GM12878 (cell line): Measurements from ENCODE around the gene SERPINA6. TPM values are rescaled to one million over a fixed set of nuclear protein-coding genes. Genes with fewer than 3 reads are reported as not detected.

ENCODE experiments used
- ATAC-seq: fragments of 200-7000 bp; cut with Tn5 transposase; 3 replicates; pipeline ENCODE4 v1.9.1; 2020; ENCODE audit warnings: mild to moderate bottlenecking, moderate library complexity
- Bru-seq: library from RNA; stranded (reverse); fragments of 400-500 nt; gene quantifications from one replicate; lab custom pipeline; 2021; lab: Mats Ljungman, UMichigan
- BruChase-seq, 2 experiments: library from RNA; stranded (reverse); fragments of 400-500 nt; gene quantifications; one replicate each; lab custom pipeline; 2021; lab: Mats Ljungman, UMichigan
- BruUV-seq: library from RNA; stranded (reverse); fragments of 400-500 nt; replicated peaks from 2 replicates; lab custom pipeline; 2021; lab: Mats Ljungman, UMichigan
- CTCF ChIA-PET: fragments of 300-600 bp; sonication (Branson Sonifier 250); formaldehyde crosslinking; extraction: SDS; loops from one replicate; lab custom pipeline; 2021; ENCODE audit warnings: inconsistent platforms; lab: Yijun Ruan, JAX
- POLR2A ChIA-PET: fragments of 350-600 bp; formaldehyde crosslinking; extraction: SDS; loops from one replicate; lab custom pipeline; 2021; ENCODE audit warnings: inconsistent platforms; lab: Charles Lee
- RAD21 ChIA-PET: fragments of 300-600 bp; sonication (Branson Sonifier 250); formaldehyde crosslinking; loops from one replicate; lab custom pipeline; 2023; ENCODE audit warnings: antibody characterized with exemption; ENCODE audit not compliant: unreplicated experiment; lab: Charles Lee
- SMC1A ChIA-PET: fragments of 300-600 bp; sonication (Branson Sonifier 250); formaldehyde crosslinking; loops from one replicate; lab custom pipeline; 2023; ENCODE audit not compliant: unreplicated experiment, uncharacterized antibody; lab: Charles Lee
- DNase-seq: peaks from one replicate; pipeline ENCODE4 v3.0.0-alpha.2; 2011; ENCODE audit warnings: low read depth, low spot score
- FAIRE-seq: peaks from 3 replicates; lab custom pipeline; 2011; peaks lifted over from hg19 to GRCh38; lab: Jason Lieb, UNC
- H2AFZ ChIP-seq: 2 replicates; pipeline ENCODE4 v1.6.0; 2011; ENCODE audit warnings: low read depth, low read length, control low read depth; ENCODE audit not compliant: control insufficient read depth
- H3K27ac ChIP-seq: 2 replicates; pipeline ENCODE4 v1.5.1; 2011; ENCODE audit warnings: control low read depth; ENCODE audit not compliant: control insufficient read depth, insufficient read depth
- H3K27me3 ChIP-seq, 2 experiments: replicated peaks in 1 of 2; 2 replicates each; pipeline versions ENCODE4 v1.6.0 to v1.6.1; 2011; ENCODE audit warnings: low read length in 1 of 2; ENCODE audit not compliant: control insufficient read depth in 2 of 2, insufficient read depth in 2 of 2
- H3K36me3 ChIP-seq, 2 experiments: 2 replicates each; pipeline ENCODE4 v1.5.1; 2011; ENCODE audit warnings: low read length in 1 of 2; ENCODE audit not compliant: control insufficient read depth in 2 of 2, insufficient read depth in 2 of 2
- H3K4me1 ChIP-seq: 2 replicates; pipeline ENCODE4 v1.6.1; 2011; ENCODE audit warnings: mild to moderate bottlenecking, low read length, moderate library complexity, mixed read lengths; ENCODE audit not compliant: control insufficient read depth, insufficient read depth
- H3K4me2 ChIP-seq: 2 replicates; pipeline ENCODE4 v1.6.0; 2011; ENCODE audit warnings: control low read depth; ENCODE audit not compliant: control insufficient read depth, insufficient read depth
- H3K4me3 ChIP-seq: fragments of 200-600 bp; sonication (generic); 2 replicates; pipeline ENCODE4 v1.5.1; 2016
- H3K79me2 ChIP-seq: 2 replicates; pipeline ENCODE4 v1.6.0; 2011; ENCODE audit warnings: low read length; ENCODE audit not compliant: control insufficient read depth, insufficient read depth
- H3K9ac ChIP-seq: 2 replicates; pipeline ENCODE4 v1.8.0; 2011; ENCODE audit warnings: low read length, control low read depth, mixed read lengths; ENCODE audit not compliant: control insufficient read depth, insufficient read depth
- H3K9me3 ChIP-seq: replicated peaks from 3 replicates; pipeline ENCODE4 v1.5.1; 2011; ENCODE audit warnings: mild to moderate bottlenecking, low read length; ENCODE audit not compliant: control insufficient read depth, insufficient read depth
- H4K20me1 ChIP-seq: 2 replicates; pipeline ENCODE4 v1.6.0; 2011; ENCODE audit not compliant: control insufficient read depth, insufficient read depth
- MYB ChIP-seq: fragments of 150-350 bp; IDR thresholded peaks from 2 replicates; pipeline ENCODE4 v1.6.1; 2014; ENCODE audit warnings: mild to moderate bottlenecking, low read depth, low read length, borderline replicate concordance
- NR2C1 ChIP-seq: fragments of 450-650 bp; IDR thresholded peaks from 2 replicates; pipeline ENCODE4 v1.6.1; 2017; ENCODE audit warnings: antibody characterized with exemption, mild to moderate bottlenecking, moderate library complexity
- NR2F1 ChIP-seq: fragments of 450-650 bp; conservative IDR thresholded peaks from 2 replicates; pipeline ENCODE4 v1.6.1; 2017; ENCODE audit warnings: mild to moderate bottlenecking
- PAX5 ChIP-seq: IDR thresholded peaks from 2 replicates; pipeline ENCODE4 v1.6.1; 2011; ENCODE audit warnings: low read depth, low read length, borderline replicate concordance
- POLR2A ChIP-seq: IDR thresholded peaks from 2 replicates; pipeline ENCODE4 v1.6.1; 2011; ENCODE audit warnings: low read depth, mild to moderate bottlenecking, low read length
- POU2F2 ChIP-seq: IDR thresholded peaks from 3 replicates; pipeline ENCODE4 v1.6.1; 2011; ENCODE audit warnings: low read depth, mild to moderate bottlenecking, low read length, borderline replicate concordance
- RBBP5 ChIP-seq: fragments of 200-600 bp; sonication (generic); conservative IDR thresholded peaks from 2 replicates; pipeline ENCODE4 v1.6.1; 2016
- SIN3A ChIP-seq: IDR thresholded peaks from 2 replicates; pipeline ENCODE4 v1.6.1; 2012; ENCODE audit warnings: low read depth, low read length, improper control_type of control experiment
- SMC3 ChIP-seq: IDR thresholded peaks from 2 replicates; pipeline ENCODE4 v1.6.1; 2011; ENCODE audit warnings: low read length, improper control_type of control experiment, borderline replicate concordance
- SP1 ChIP-seq: IDR thresholded peaks from one replicate; pipeline ENCODE4 v1.6.1; 2011; ENCODE audit warnings: low read depth, low read length
- SPI1 ChIP-seq: IDR thresholded peaks from 2 replicates; pipeline ENCODE4 v1.6.1; 2011; ENCODE audit warnings: low read depth, mild to moderate bottlenecking, low read length, moderate library complexity, borderline replicate concordance; ENCODE audit not compliant: insufficient read depth
- SRF ChIP-seq, 2 experiments: IDR thresholded peaks; 2 replicates each; pipeline ENCODE4 v1.6.1; 2011; ENCODE audit warnings: low read depth in 2 of 2, low read length in 2 of 2, mild to moderate bottlenecking in 1 of 2, moderate library complexity in 1 of 2
- STAT1 ChIP-seq: fragments of 450-650 bp; conservative IDR thresholded peaks from 2 replicates; pipeline ENCODE4 v1.6.1; 2014; ENCODE audit warnings: antibody characterized with exemption, mild to moderate bottlenecking
- USF1 ChIP-seq: IDR thresholded peaks from 2 replicates; pipeline ENCODE4 v1.6.1; 2011; ENCODE audit warnings: borderline replicate concordance, low read depth, mild to moderate bottlenecking, moderate library complexity, mixed read lengths, low read length; ENCODE audit not compliant: insufficient read depth; ENCODE audit errors: extremely low read length
- ZNF24 ChIP-seq: fragments of 450-650 bp; IDR thresholded peaks from 2 replicates; pipeline ENCODE4 v1.6.1; 2017; ENCODE audit warnings: antibody characterized with exemption, mild to moderate bottlenecking
- ZNF384 ChIP-seq: IDR thresholded peaks from 2 replicates; pipeline ENCODE4 v1.6.1; 2012; ENCODE audit warnings: low read depth, mild to moderate bottlenecking, low read length, improper control_type of control experiment, borderline replicate concordance
- ZNF622 ChIP-seq: fragments of 450-650 bp; IDR thresholded peaks from 2 replicates; pipeline ENCODE4 v1.6.1; 2017; ENCODE audit warnings: mild to moderate bottlenecking, inconsistent platforms
- ZZZ3 ChIP-seq: IDR thresholded peaks from 2 replicates; pipeline ENCODE4 v1.6.1; 2011; ENCODE audit warnings: low read depth; ENCODE audit not compliant: control insufficient read depth, insufficient read length
- WGBS: methylation state at CpG from one replicate; pipeline ENCODE4 v1.1.6; 2016; ENCODE audit warnings: low lambda C conversion rate; ENCODE audit not compliant: insufficient replicate concordance, insufficient coverage; ENCODE audit errors: missing lambda C conversion rate; 5-methylcytosine and 5-hydroxymethylcytosine counted together
- in situ Hi-C: fragments of 300-500 bp; cut with MboI; formaldehyde crosslinking; loops from 9 replicates; pipeline ENCODE4 v1.14.3; 2018; ENCODE audit warnings: mixed read lengths
- intact Hi-C: fragments of 100-400 bp; cut with micrococcal nuclease; formaldehyde crosslinking; loops from one replicate; pipeline ENCODE4 v1.14.2; 2022; ENCODE audit not compliant: unreplicated experiment
- long read RNA-seq, 2 experiments: library from polyadenylated mRNA; unstranded; transcript quantifications; one replicate each; pipeline ENCODE4 v2.0.0, GENCODE V29; 2019 to 2020
- polyA minus RNA-seq, 3 experiments: library from RNA; depleted of rRNA, polyadenylated mRNA; stranded (reverse); fragments of >200 nt; gene quantifications; 2 replicates each; pipeline ENCODE4 v1.2.3, GENCODE V29; 2011
- polyA plus RNA-seq, 11 experiments: library from polyadenylated mRNA; depleted of rRNA in 4 of 11; unstranded in 6 of 11; stranded (reverse) in 5 of 11; fragments of >200 nt; fragmentation: Nextera tagmentation in 4 of 11; fragmentation: Illumina TruSeq in 1 of 11; extraction: Ambion mirVana in 4 of 11; extraction: Trizol in 1 of 11; gene quantifications; 1 replicate in 1 of 11; 2 replicates in 10 of 11; pipeline versions ENCODE4 v1.2.1 to v1.2.3, GENCODE V29; 2011 to 2016; ENCODE audit warnings: inconsistent platforms in 2 of 11, missing spikeins in 2 of 11, low read depth in 1 of 11
- total RNA-seq, 4 experiments: library from RNA; depleted of rRNA in 3 of 4; stranded (reverse); fragments of >200 nt in 3 of 4; fragmentation: Illumina TruSeq in 1 of 4; extraction: Trizol in 1 of 4; gene quantifications; 2 replicates each; pipeline versions ENCODE4 v1.2.1 to v1.2.3, GENCODE V29; 2013 to 2021

SERPINA6 gene, protein sequence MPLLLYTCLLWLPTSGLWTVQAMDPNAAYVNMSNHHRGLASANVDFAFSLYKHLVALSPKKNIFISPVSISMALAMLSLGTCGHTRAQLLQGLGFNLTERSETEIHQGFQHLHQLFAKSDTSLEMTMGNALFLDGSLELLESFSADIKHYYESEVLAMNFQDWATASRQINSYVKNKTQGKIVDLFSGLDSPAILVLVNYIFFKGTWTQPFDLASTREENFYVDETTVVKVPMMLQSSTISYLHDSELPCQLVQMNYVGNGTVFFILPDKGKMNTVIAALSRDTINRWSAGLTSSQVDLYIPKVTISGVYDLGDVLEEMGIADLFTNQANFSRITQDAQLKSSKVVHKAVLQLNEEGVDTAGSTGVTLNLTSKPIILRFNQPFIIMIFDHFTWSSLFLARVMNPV
- total RNA-seq (2013; cell fraction: nucleolus; rRNA removed) = not detected in 2 replicates
- total RNA-seq (2014; rRNA removed) (0.23 TPM in 1 of 2 replicates, not detected in the other), total RNA-seq (2014; rRNA removed; fragmentation: Illumina TruSeq; extraction: Trizol) (not detected in 2 replicates), total RNA-seq (2021) (0.24 TPM in 1 of 2 replicates, not detected in the other), polyA plus RNA-seq (2011; rRNA removed) (0.27 TPM in 1 of 2 replicates, not detected in the other), polyA plus RNA-seq (2014; fragmentation: Illumina TruSeq; extraction: Trizol) (not detected in 2 replicates), polyA plus RNA-seq (2014; fragmentation: Nextera tagmentation; extraction: Ambion mirVana) (not detected), polyA plus RNA-seq (2014; rRNA removed) (not detected in 2 replicates), polyA plus RNA-seq (2016; fragmentation: Nextera tagmentation; extraction: Ambion mirVana) (under 1 TPM in 1 of 2 experiments, not detected in 1; 0.11 TPM), polyA minus RNA-seq (2011; rRNA and poly(A)+ RNA removed) (0.31 TPM in 1 of 2 replicates, not detected in the other), Bru-seq, nascent RNA (percentile 8 among the genes with signal in this experiment), BruChase-seq, experiment 1, labeled RNA remaining after a 6-hour chase (percentile 11 among the genes with signal in this experiment), BruChase-seq, experiment 2, labeled RNA remaining after a 2-hour chase (percentile 10 among the genes with signal in this experiment)
- not detected for polyA plus RNA-seq (2011; ENCODE audit: low read depth)
- polyA plus RNA-seq (2011; cell fraction: cytosol; rRNA removed) = 0.19 and 0.22 TPM in 2 replicates
- polyA plus RNA-seq (2011; cell fraction: nucleus; rRNA removed) = 0.09 and 0.19 TPM in 2 replicates
- polyA plus RNA-seq (2012) = not detected in 2 replicates
- polyA minus RNA-seq (2011; cell fraction: cytosol; rRNA and poly(A)+ RNA removed) = not detected in 2 replicates
- 0.24 TPM in 1 of 2 replicates, not detected in the other for polyA minus RNA-seq (2011; cell fraction: nucleus; rRNA and poly(A)+ RNA removed)
- long read RNA-seq, experiment 1 = 0 reads
- long read RNA-seq, experiment 2, partial matches to known transcripts = 0 of 2 reads
- long read RNA-seq, experiment 2, other reads (novel, unspliced or antisense) = 0 of 2 reads

DNA sequence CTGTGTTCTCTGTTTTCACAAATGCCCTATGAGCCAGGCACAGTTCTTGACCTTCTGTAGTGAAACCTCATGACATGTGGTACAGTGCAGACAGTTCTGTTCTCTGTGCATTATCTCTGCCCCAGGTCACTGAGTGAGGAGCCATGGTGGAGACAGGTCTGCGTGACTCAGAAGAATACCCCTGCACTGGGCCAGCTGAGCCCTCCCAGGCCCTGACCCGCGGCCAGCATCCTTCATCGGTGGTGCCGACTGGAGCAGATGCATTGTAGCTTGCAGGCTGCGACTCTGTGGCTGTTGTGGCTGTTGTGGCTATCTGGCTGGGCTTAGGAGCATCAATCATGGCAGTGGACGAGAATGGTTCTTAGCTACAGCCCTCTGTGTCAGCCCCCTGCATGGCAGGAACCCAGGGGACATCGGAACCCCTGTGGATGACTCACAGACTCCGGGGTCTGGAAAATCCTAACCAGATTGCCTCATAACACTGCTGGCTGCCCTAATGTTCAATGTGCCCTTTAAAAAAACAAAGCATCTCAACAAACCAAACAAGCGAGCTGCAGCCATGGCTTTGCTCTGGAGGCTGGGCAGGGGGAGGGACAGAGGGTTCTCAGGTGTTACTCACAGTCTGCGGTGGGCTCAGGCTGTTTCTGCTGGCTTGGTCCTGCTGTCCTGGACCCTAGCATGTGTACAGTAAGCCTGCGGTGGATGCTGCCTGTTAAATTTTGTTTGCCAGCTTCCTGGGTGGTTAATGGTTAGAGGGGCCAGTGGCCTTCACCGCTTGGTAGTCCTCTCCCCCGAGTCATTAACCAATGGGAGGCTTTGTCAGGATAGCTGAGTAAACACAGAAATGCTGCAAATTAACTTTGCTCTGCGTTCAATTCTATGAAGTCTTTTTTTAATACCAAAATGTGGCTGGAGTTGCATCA lies at the start of gene SERPINA6:
Gene SERPINA6 (minus strand): TSS at position 689 of the 923 bp plus-strand sequence. CDS start 8,688 bp downstream, outside the sequence.
- no peak within 1 kb of the TSS for H2AFZ ChIP-seq
- in situ Hi-C loops (no loop called here), intact Hi-C loops (no loop called here)
- ATAC-seq (peak; percentile 61), FAIRE-seq (no peak), DNase-seq (no peak)
- ChIA-PET CTCF (interaction anchor here (0.6 kb wide), 1 partner anchor 11 kb away, joined by 3 read pairs; no protein-coding TSS in a partner anchor), RAD21 (no interaction called here), POLR2A (no interaction called here), SMC1A (no interaction called here)
- H3K79me2 ChIP-seq = no peaks in the 10 kb centered on the region
- TF ChIP-seq SIN3A (no peak), NR2C1 (no peak), NR2F1 (no peak), ZZZ3 (no peak), ZNF384 (no peak), PAX5 (no peak), ZNF24 (no peak), MYB (no peak), USF1 (no peak), POLR2A (no peak), SP1 (no peak), SRF (IDR thresholded peaks at IDR 0.05; ENCODE audit: low read depth in 2 of 2, low read length in 2 of 2) (no peak), POU2F2 (no peak), ZNF622 (no peak), STAT1 (no peak), SPI1 (no peak), SMC3 (no peak), RBBP5 (no peak)
- H3K27ac ChIP-seq = no peak within 1 kb of the TSS
- no peaks in the 10 kb centered on the region for H3K36me3 ChIP-seq
- WGBS = 51% methylated on average over 15 of the region's 15 CpGs
- H3K4me3 ChIP-seq = no peak within 1 kb of the TSS
- no TSS peak for BruUV-seq
- no peaks in the 10 kb centered on the region for H3K9me3 ChIP-seq
- H3K4me1 ChIP-seq = no peaks in the 10 kb centered on the region
- no peak within 1 kb of the TSS for H3K4me2 ChIP-seq
- H3K27me3 ChIP-seq = no peaks in the 10 kb centered on the region
- H3K9ac ChIP-seq = no peak within 1 kb of the TSS
- H4K20me1 ChIP-seq = no peaks in the 10 kb centered on the region
